Endothelial cell (in vitro differentiated cells): ENCODE data around the gene PPARD. TPM values are rescaled to one million over a fixed set of nuclear protein-coding genes. Genes with fewer than 3 reads are reported as not detected.

Experiments used
- DNase-seq: peaks from one replicate; pipeline ENCODE4 v3.0.0; 2021; ENCODE audit warnings: low spot score
- H3K27ac Mint-ChIP-seq: one replicate; pipeline ENCODE4 v1.8.0; 2021; ENCODE audit warnings: mixed read lengths, inconsistent platforms; ENCODE audit not compliant: unreplicated experiment
- H3K27me3 Mint-ChIP-seq: one replicate; pipeline ENCODE4 v1.8.0; 2021; ENCODE audit warnings: mild to moderate bottlenecking, moderate library complexity, mixed read lengths, inconsistent platforms; ENCODE audit not compliant: unreplicated experiment
- H3K36me3 Mint-ChIP-seq: one replicate; pipeline ENCODE4 v1.8.0; 2021; ENCODE audit warnings: mild to moderate bottlenecking, low read depth, mixed read lengths, inconsistent platforms; ENCODE audit not compliant: unreplicated experiment
- H3K4me1 Mint-ChIP-seq: one replicate; pipeline ENCODE4 v1.8.0; 2021; ENCODE audit warnings: mild to moderate bottlenecking, mixed read lengths, inconsistent platforms; ENCODE audit not compliant: unreplicated experiment
- H3K4me3 Mint-ChIP-seq: one replicate; pipeline ENCODE4 v1.8.0; 2021; ENCODE audit warnings: mild to moderate bottlenecking, mixed read lengths, inconsistent platforms; ENCODE audit not compliant: unreplicated experiment
- H3K9me3 Mint-ChIP-seq: one replicate; pipeline ENCODE4 v1.8.0; 2021; ENCODE audit warnings: mixed read lengths, inconsistent platforms; ENCODE audit not compliant: unreplicated experiment
- total RNA-seq: library from RNA; stranded (reverse); fragmentation: NEBNext Ultra II Directional; extraction: Animal tissue kit (Norgen Biotek cat#: 25700); gene quantifications from one replicate; pipeline ENCODE4 v1.2.1, GENCODE V29; 2021; ENCODE audit not compliant: unreplicated experiment
- TF ChIP-seq, protein P1 (sequence below): fragments of 200-600 bp; sonication (generic); IDR thresholded peaks from one replicate; pipeline ENCODE4 v1.5.0; 2021; ENCODE audit warnings: antibody characterized with exemption; ENCODE audit not compliant: unreplicated experiment

PPARD gene
- total RNA-seq, 1 donor from 2014 or later, result 38.7 TPM

DNA sequence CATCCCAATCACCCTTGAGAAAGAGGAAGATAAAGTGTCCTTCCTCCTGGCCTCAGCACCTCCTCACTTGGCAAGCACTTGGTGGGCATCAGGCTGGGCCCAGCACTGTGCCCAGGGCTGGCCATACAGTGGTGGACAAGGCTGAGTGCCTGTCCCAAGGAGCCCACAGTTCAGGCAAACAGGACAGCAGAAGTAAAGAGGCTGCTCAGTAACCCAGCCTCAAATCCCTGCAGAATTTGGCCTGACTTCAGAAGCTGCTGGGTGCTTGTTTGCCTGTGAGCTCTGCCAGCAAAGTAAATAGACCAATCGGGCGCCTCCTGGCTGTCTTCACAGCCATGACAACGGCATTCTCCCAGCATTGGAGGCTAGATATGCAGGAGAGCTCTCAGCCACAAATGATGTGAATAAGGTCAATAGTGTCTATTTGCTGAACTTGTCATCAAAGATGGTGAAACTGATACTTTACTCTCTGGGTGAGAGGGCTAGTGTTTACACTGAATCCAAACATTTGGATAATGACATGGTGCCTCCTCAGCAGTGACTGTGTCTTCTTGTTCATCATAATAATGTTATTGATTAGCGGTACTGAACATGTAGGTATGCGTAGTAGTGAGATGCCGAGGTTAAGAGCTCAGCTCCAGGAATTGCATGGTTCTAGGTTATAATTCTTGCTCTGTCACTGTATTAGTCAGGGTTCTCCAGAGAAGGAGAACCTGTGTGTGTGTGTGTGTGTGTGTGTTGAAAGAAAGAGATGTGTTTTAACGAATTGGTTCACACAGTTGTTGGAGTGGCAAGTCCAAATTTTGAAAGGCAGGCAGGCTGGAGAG lies 72.9 kb downstream of the PPARD start:
- TF ChIP-seq, protein P1, sequence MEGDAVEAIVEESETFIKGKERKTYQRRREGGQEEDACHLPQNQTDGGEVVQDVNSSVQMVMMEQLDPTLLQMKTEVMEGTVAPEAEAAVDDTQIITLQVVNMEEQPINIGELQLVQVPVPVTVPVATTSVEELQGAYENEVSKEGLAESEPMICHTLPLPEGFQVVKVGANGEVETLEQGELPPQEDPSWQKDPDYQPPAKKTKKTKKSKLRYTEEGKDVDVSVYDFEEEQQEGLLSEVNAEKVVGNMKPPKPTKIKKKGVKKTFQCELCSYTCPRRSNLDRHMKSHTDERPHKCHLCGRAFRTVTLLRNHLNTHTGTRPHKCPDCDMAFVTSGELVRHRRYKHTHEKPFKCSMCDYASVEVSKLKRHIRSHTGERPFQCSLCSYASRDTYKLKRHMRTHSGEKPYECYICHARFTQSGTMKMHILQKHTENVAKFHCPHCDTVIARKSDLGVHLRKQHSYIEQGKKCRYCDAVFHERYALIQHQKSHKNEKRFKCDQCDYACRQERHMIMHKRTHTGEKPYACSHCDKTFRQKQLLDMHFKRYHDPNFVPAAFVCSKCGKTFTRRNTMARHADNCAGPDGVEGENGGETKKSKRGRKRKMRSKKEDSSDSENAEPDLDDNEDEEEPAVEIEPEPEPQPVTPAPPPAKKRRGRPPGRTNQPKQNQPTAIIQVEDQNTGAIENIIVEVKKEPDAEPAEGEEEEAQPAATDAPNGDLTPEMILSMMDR, result peak; percentile 21
- Mint-ChIP-seq H3K4me1 (peaks cover 34% of the 10 kb centered on the region), H3K36me3 (peaks cover 26% of the 10 kb centered on the region), H3K27ac (no peak overlapping the region), H3K27me3 (peaks cover 9% of the 10 kb centered on the region), H3K9me3 (no peaks in the 10 kb centered on the region), H3K4me3 (no peak overlapping the region)
- peak; percentile 46 for DNase-seq

DNA sequence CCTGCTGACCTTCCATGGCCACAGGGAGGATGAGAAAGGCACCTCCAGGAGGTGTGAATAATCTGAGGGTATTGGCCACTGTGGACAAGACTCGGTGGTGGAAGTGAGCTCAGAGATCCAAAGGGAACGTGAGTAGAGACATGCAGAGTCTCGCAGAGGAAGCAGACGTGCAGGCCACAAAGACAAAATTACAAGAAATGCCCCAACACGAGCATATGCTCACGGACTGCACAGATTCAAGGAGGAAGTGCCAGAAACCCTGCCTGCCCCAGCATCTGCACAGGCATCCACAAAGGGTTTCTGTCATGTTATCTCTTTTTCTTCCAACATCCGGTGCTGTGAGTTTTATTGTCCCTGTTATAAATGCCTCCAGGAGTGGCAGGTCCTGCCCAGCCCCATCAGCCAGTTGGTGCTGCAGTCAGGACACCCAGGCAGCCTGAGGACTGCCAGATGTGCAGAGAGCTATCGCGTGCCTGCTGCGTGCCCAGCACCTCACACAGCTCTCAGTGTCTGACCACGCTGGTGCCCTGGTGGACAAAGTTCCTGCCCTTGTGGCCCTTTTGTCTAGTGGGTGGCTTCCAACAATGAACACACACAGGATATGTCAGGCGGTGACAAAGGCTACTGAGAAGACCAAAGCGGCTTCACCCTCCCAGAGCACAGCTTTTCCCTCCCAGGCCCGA lies 75.8 kb downstream of the PPARD start:
- peaks cover 27% of the 10 kb centered on the region for H3K4me1 Mint-ChIP-seq
- no peak overlapping the region for H3K4me3 Mint-ChIP-seq
- TF ChIP-seq, protein P1, result no peak
- no peak overlapping the region for H3K27ac Mint-ChIP-seq
- DNase-seq, result no peak
- peaks cover 5% of the 10 kb centered on the region for H3K27me3 Mint-ChIP-seq
- H3K9me3 Mint-ChIP-seq, result no peaks in the 10 kb centered on the region
- peaks cover 13% of the 10 kb centered on the region for H3K36me3 Mint-ChIP-seq

DNA sequence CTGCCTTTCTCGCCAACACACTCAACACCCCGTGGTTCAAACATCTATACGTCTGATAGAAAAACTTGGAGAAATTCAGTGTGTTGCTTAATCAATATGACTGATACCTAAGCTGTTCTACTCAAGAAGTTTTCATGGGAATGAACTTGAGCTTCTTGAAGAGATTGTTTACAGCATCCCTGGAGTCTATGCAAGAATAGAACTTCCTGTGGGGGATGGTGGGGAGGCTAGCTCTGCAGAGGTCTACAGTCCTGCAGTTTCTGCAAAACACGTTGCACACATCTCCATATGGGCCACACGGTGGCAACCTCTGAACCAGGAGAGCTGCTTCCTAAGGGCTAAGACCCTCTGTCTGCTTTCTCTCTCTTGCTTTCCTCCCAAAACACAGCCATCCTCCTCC lies 77.1 kb downstream of the PPARD start:
- H3K9me3 Mint-ChIP-seq, result no peaks in the 10 kb centered on the region
- H3K4me1 Mint-ChIP-seq, result peaks cover 27% of the 10 kb centered on the region
- TF ChIP-seq, protein P1, result no peak
- no peak overlapping the region for H3K4me3 Mint-ChIP-seq
- H3K36me3 Mint-ChIP-seq, result peaks cover 11% of the 10 kb centered on the region
- peaks cover 5% of the 10 kb centered on the region for H3K27me3 Mint-ChIP-seq
- no peak overlapping the region for H3K27ac Mint-ChIP-seq
- no peak for DNase-seq

DNA sequence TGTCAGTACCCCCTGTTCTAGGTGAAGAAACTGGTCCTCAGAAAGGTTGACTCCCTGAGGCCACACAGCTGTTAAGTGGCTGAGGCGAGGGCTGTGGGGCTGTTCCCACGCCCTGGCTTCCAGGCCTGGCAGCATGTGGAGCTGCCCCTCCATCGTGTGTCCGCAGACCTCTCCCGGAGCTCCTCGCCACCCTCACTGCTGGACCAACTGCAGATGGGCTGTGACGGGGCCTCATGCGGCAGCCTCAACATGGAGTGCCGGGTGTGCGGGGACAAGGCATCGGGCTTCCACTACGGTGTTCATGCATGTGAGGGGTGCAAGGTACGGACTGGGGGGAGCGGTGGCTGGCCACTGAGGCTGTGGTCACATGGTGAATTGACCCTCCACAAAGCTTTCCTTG lies 77.6 kb downstream of the PPARD start:
- peaks cover 27% of the 10 kb centered on the region for H3K4me1 Mint-ChIP-seq
- H3K4me3 Mint-ChIP-seq, result no peak overlapping the region

More for the DNA sequence above, 77.6 kb downstream of the PPARD start:
- Mint-ChIP-seq H3K27me3 (peaks cover 5% of the 10 kb centered on the region), H3K9me3 (no peaks in the 10 kb centered on the region), H3K27ac (no peak overlapping the region), H3K36me3 (peaks cover 16% of the 10 kb centered on the region)
- TF ChIP-seq, protein P1, result no peak
- DNase-seq, result no peak
